T follicular helper cell (primary cell): ENCODE data around the gene ADARB1.

ENCODE experiments used
- DNase-seq: peaks from one replicate; pipeline ENCODE4 v3.0.0-alpha.2; 2020; ENCODE audit warnings: low read depth

The ADARB1 gene

GRCh38 chr21:45039317-45040156 lies 34.8 kb upstream of the ADARB1 start:
- DNase-seq: no peak

- no peak for DNase-seq
Measured at GRCh38 chr21:45040157-45040711, 34.1 kb upstream of the ADARB1 start.

- DNase-seq: no peak
Measured at GRCh38 chr21:45040739-45041138, 33.6 kb upstream of the ADARB1 start.

- no peak for DNase-seq
Measured at GRCh38 chr21:45041351-45041805, 33.0 kb upstream of the ADARB1 start.

- DNase-seq: no peak
Measured at GRCh38 chr21:45041984-45042663, 32.3 kb upstream of the ADARB1 start.

- no peak for DNase-seq
Measured at GRCh38 chr21:45042664-45043161, 31.7 kb upstream of the ADARB1 start.

- DNase-seq: no peak
Measured at GRCh38 chr21:45043541-45044020, 30.8 kb upstream of the ADARB1 start.

GRCh38 chr21:45045481-45045880 lies 28.9 kb upstream of the ADARB1 start:
- no peak for DNase-seq

GRCh38 chr21:45047257-45047656 lies 27.1 kb upstream of the ADARB1 start:
- DNase-seq: no peak

- DNase-seq: no peak
Measured at GRCh38 chr21:45048026-45048698, 26.2 kb upstream of the ADARB1 start.

- no peak for DNase-seq
Measured at GRCh38 chr21:45048968-45049367, 25.4 kb upstream of the ADARB1 start.

GRCh38 chr21:45049714-45050344 lies 24.6 kb upstream of the ADARB1 start:
- DNase-seq: no peak

GRCh38 chr21:45050345-45050796 lies 24.0 kb upstream of the ADARB1 start:
- no peak for DNase-seq

GRCh38 chr21:45050797-45051489 lies 23.4 kb upstream of the ADARB1 start:
- no peak for DNase-seq

- DNase-seq: no peak
Measured at GRCh38 chr21:45051580-45052434, 22.6 kb upstream of the ADARB1 start.

- DNase-seq: no peak
Measured at GRCh38 chr21:45052960-45053359, 21.4 kb upstream of the ADARB1 start.

GRCh38 chr21:45053561-45054226 lies 20.7 kb upstream of the ADARB1 start:
- DNase-seq: no peak

GRCh38 chr21:45054227-45054926 lies 20.0 kb upstream of the ADARB1 start:
- no peak for DNase-seq
